ENCODE results near the gene CELF6. TPM values are rescaled to one million over a fixed set of nuclear protein-coding genes. Genes with fewer than 3 reads are reported as not detected.
A peak's percentile ranks its signal among the peaks of the same experiment; 100 is the strongest.

The CELF6 gene
- total RNA-seq, 1 donor from 2014 or later, result 0.86 TPM

GRCh38 chr15:72302955-72303354 is 17.0 kb downstream of the CELF6 start:
- no peaks in the 10 kb centered on the region for H3K36me3 Mint-ChIP-seq (ENCODE audit: unreplicated experiment)
- DNase-seq (ENCODE audit: extremely low spot score, unreplicated experiment), result no peak
- no peak for TF ChIP-seq CTCF (IDR thresholded peaks at IDR 0.05)
- H3K27ac Mint-ChIP-seq (ENCODE audit: unreplicated experiment), result no peak overlapping the region
- peaks cover 23% of the 10 kb centered on the region for H3K27me3 Mint-ChIP-seq (ENCODE audit: unreplicated experiment)
- H3K4me1 Mint-ChIP-seq (ENCODE audit: unreplicated experiment), result peaks cover 7% of the 10 kb centered on the region
- H3K4me3 Mint-ChIP-seq (ENCODE audit: unreplicated experiment), result no peak overlapping the region
- H3K9me3 Mint-ChIP-seq (ENCODE audit: unreplicated experiment), result no peaks in the 10 kb centered on the region

GRCh38 chr15:72289597-72290325 is 30.2 kb downstream of the CELF6 start:
- Mint-ChIP-seq H3K36me3 (ENCODE audit: unreplicated experiment) (no peaks in the 10 kb centered on the region), H3K9me3 (ENCODE audit: unreplicated experiment) (no peaks in the 10 kb centered on the region), H3K4me3 (ENCODE audit: unreplicated experiment) (no peak overlapping the region), H3K4me1 (ENCODE audit: unreplicated experiment) (no peaks in the 10 kb centered on the region), H3K27ac (ENCODE audit: unreplicated experiment) (no peak overlapping the region), H3K27me3 (ENCODE audit: unreplicated experiment) (peaks cover 26% of the 10 kb centered on the region)
- TF ChIP-seq CTCF (IDR thresholded peaks at IDR 0.05), result no peak
- no peak for DNase-seq (ENCODE audit: extremely low spot score, unreplicated experiment)

GRCh38 chr15:72288796-72289596 is 31.0 kb downstream of the CELF6 start:
- TF ChIP-seq CTCF (IDR thresholded peaks at IDR 0.05), result no peak
- no peaks in the 10 kb centered on the region for H3K36me3 Mint-ChIP-seq (ENCODE audit: unreplicated experiment)
- H3K9me3 Mint-ChIP-seq (ENCODE audit: unreplicated experiment), result no peaks in the 10 kb centered on the region
- H3K4me1 Mint-ChIP-seq (ENCODE audit: unreplicated experiment), result no peaks in the 10 kb centered on the region
- H3K27ac Mint-ChIP-seq (ENCODE audit: unreplicated experiment), result no peak overlapping the region
- DNase-seq (ENCODE audit: extremely low spot score, unreplicated experiment), result no peak
- peaks cover 21% of the 10 kb centered on the region for H3K27me3 Mint-ChIP-seq (ENCODE audit: unreplicated experiment)
- H3K4me3 Mint-ChIP-seq (ENCODE audit: unreplicated experiment), result no peak overlapping the region

- peak; percentile 64 for TF ChIP-seq CTCF (IDR thresholded peaks at IDR 0.05)
- Mint-ChIP-seq H3K4me1 (ENCODE audit: unreplicated experiment) (no peaks in the 10 kb centered on the region), H3K36me3 (ENCODE audit: unreplicated experiment) (no peaks in the 10 kb centered on the region), H3K4me3 (ENCODE audit: unreplicated experiment) (no peak overlapping the region), H3K9me3 (ENCODE audit: unreplicated experiment) (no peaks in the 10 kb centered on the region), H3K27me3 (ENCODE audit: unreplicated experiment) (no peaks in the 10 kb centered on the region), H3K27ac (ENCODE audit: unreplicated experiment) (no peak overlapping the region)
- no peak for DNase-seq (ENCODE audit: extremely low spot score, unreplicated experiment)
Measured at GRCh38 chr15:72285927-72286516, 33.9 kb downstream of the CELF6 start.

- no peaks in the 10 kb centered on the region for H3K27me3 Mint-ChIP-seq (ENCODE audit: unreplicated experiment)
- H3K36me3 Mint-ChIP-seq (ENCODE audit: unreplicated experiment), result no peaks in the 10 kb centered on the region
- no peak for DNase-seq (ENCODE audit: extremely low spot score, unreplicated experiment)
- H3K4me1 Mint-ChIP-seq (ENCODE audit: unreplicated experiment), result no peaks in the 10 kb centered on the region
- H3K27ac Mint-ChIP-seq (ENCODE audit: unreplicated experiment), result no peak overlapping the region
- no peaks in the 10 kb centered on the region for H3K9me3 Mint-ChIP-seq (ENCODE audit: unreplicated experiment)
- TF ChIP-seq CTCF (IDR thresholded peaks at IDR 0.05), result no peak
- no peak overlapping the region for H3K4me3 Mint-ChIP-seq (ENCODE audit: unreplicated experiment)
Measured at GRCh38 chr15:72285402-72285801, 34.6 kb downstream of the CELF6 start.

All from osteocyte (in vitro differentiated cells).